DMS153 (cell line): ENCODE data around the gene ASF1A.

Experiments
- DNase-seq: peaks from one replicate; lab custom pipeline; 2025; lab: John Stamatoyannopoulos, UW

ASF1A gene

GRCh38 chr6:118881440-118882313 lies 12.3 kb upstream of the ASF1A start:
- no peak for DNase-seq

- no peak for DNase-seq
Observed at GRCh38 chr6:118882314-118882905, 11.5 kb upstream of the ASF1A start.

- DNase-seq = no peak
Observed at GRCh38 chr6:118886641-118887040, 7.3 kb upstream of the ASF1A start.

- DNase-seq = no peak
Observed at GRCh38 chr6:118889163-118889562, 4.8 kb upstream of the ASF1A start.

GRCh38 chr6:118890997-118891790 lies 2.8 kb upstream of the ASF1A start:
- DNase-seq = no peak

- no peak for DNase-seq
Observed at GRCh38 chr6:118892355-118892991, 1.5 kb upstream of the ASF1A start.

- DNase-seq = peak; percentile 63
Observed at GRCh38 chr6:118893064-118893806, 717 bp upstream of the ASF1A start.

GRCh38 chr6:118894425-118895260 lies 691 bp downstream of the ASF1A start:
- peak; percentile 27 for DNase-seq

- no peak for DNase-seq
Observed at GRCh38 chr6:118895261-118895560, 1.3 kb downstream of the ASF1A start.

- DNase-seq = no peak
Observed at GRCh38 chr6:118895859-118896258, 1.9 kb downstream of the ASF1A start.

GRCh38 chr6:118896339-118897136 lies 2.6 kb downstream of the ASF1A start:
- DNase-seq = peak; percentile 15

GRCh38 chr6:118897386-118897785 lies 3.4 kb downstream of the ASF1A start:
- DNase-seq = no peak

- DNase-seq = no peak
Observed at GRCh38 chr6:118899948-118900347, 6.0 kb downstream of the ASF1A start.

- DNase-seq = no peak
Observed at GRCh38 chr6:118902726-118903125, 8.8 kb downstream of the ASF1A start.

- DNase-seq = no peak
Observed at GRCh38 chr6:118903138-118903537, 9.2 kb downstream of the ASF1A start.

GRCh38 chr6:118903691-118904090 lies 9.7 kb downstream of the ASF1A start:
- no peak for DNase-seq

GRCh38 chr6:118905084-118905483 lies 11.1 kb downstream of the ASF1A start:
- no peak for DNase-seq

GRCh38 chr6:118905851-118906250 lies 11.9 kb downstream of the ASF1A start:
- DNase-seq = no peak

- DNase-seq = no peak
Observed at GRCh38 chr6:118908441-118908840, 14.5 kb downstream of the ASF1A start.

GRCh38 chr6:118912646-118913045 lies 18.7 kb downstream of the ASF1A start:
- DNase-seq = no peak
